Stimulated activated CD4-positive, alpha-beta T cell treated with anti-CD3 and anti-CD28 coated beads, TNF-alpha, amount 100 ng/mL, for 24 hours (primary cell): ENCODE data around the gene GNGT2.
"Not testable (repeated sequence)": the region's sequence is repeated elsewhere in the genome, so short reads cannot be mapped to it uniquely, and the experiment has no call there.

Source experiments
- DNase-seq, 3 experiments: peaks; one replicate each; pipeline ENCODE4 v3.0.0-alpha.2; 2020; ENCODE audit warnings: low read depth in 3 of 3

Gene GNGT2

DNA sequence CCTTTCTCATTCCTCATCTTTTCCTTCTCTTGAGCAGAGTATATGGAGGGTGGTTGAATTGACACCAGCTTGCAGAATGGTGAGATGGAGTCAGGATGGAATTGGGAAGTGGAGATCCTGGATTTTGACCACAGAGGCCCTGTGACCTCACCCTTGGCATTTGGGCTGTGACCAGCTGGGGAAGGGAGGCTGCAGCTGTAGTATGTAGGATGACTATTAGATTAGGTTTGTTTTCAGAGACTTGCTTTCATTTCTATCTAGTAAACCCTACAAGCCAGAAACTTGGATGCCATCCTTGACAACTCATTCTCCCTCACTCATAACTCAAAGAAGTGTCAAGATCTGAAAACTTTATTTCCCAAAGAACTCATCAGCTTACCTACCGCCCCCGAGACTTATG lies 5.9 kb downstream of the GNGT2 start:
- DNase-seq, result no peak

DNA sequence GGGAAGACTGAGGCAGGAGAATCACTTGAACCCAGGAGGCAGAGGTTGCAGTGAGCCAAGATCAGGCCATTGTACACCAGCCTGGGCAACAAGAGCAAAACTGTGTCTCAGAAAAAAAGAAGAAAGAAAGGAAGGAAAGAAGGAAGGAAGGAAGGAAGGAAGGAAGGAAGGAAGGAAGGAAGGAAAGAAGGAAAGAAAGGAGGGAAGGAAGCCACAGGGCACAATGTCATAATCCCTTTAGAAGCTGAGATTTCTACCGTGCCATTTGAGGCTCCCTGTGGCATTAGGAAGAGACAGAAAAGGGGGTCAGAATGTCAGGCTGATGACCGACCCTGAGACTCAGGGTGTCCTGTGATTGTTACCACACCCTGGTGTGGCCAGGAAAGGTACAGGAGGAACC lies 6.6 kb downstream of the GNGT2 start:
- no peak for DNase-seq

DNA sequence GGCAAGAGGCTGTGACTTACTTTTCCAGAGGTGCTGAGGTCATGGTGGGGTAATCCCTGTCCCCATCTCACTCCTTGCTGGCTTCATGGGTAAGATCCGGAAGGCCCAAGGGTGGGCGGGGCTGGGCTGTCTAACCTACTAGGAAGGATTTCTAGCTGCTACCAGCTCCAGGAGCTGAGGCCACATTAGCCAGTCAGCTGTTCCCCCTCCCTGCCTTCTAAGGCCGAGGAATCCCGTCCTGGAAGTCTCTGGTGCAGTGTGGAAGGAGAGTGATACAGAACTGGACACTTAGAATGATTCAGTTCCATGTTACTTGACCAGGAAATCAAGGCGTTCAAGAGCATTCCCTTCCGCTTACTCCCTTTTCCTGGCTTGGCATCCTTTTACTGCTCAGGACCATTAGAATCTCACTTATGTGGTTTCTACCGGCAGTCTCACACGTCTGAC lies 8.9 kb downstream of the GNGT2 start:
- no peak for DNase-seq

DNA sequence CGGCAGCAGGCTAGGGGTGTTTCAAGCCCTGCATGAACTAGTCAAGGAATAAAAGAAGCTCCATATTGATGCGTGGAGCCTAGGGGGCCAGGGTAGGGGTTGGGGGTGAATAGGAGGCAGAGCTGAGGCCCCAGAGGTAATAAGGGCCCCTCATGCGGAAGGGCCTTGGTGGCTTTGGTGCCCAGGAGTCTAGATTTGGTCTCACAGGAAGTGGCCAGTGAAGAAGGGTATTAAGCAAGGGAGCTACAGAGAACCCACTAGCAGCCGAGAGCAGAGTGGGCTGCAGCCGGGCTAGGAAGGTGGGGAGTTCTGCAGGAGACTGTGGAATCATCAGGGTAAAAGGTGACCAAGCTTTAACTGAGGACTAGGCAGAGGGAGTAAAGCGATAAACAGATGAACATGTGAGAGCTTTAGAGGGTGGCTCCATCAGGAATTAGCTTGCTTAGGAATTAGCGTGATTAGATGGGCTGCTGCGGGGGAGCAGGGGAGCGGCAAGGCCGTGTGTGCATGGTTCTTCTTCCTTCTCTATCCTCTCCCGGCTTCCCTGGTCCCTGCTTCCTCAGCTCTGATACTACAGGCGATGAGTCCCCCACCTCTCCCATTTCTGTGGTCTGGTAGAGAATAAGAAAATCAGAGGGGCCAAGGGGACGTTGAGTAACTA lies 9.8 kb downstream of the GNGT2 start:
- DNase-seq, result no peak

DNA sequence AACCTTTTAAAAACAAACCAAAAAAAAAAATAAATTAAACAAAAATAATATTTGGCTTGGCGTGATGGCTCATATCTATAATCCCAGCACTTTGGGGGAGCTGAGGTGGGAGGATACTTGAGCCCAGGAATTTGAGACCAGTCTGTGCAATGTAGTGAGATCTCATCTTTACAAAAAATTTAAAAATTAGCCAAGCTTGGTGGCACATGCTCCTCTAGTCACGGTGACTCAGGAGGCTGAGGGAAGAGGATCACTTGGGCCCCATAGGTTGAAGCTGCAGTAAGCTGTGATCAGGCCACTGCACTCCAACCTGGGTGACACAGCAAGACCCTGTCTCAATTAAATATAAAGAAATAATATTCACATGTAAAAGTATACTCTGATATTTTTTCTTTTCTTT lies 12.2 kb downstream of the GNGT2 start:
- no peak for DNase-seq

DNA sequence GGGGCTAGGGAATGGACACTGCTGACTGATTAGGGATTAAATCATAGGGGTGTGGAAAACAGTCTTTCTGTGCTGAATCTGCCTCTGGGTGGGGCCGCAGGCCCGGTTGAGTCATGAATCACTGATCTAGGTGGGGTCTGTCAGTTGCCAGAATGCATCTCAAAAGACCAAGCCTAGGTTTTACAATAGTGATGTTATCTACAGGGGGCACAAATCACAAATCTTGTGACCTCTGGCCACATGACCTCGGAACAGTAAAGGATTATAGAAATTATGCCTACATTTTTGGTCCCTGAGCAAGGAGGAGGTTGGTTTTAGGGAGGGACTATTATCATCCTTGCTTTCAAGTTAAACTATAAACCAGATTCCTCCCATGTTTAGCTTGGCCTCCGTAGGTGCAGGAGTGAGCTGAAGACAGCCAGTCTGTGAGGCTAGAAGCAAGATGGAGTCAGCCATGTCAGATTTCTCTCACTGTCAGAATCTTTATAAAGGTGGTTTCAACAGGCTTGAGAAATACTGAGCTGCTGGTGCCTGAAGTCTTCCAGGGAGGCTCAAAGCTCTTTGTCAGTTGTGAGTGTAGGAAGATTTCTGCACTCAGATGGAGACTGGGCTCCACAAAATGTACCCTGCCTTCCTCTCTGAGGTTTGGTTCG lies 12.9 kb downstream of the GNGT2 start:
- no peak for DNase-seq

GRCh38 chr17:49196520-49196919 lies 13.9 kb downstream of the GNGT2 start:
- DNase-seq, result no peak

GRCh38 chr17:49195751-49196150 lies 14.6 kb downstream of the GNGT2 start:
- no peak for DNase-seq

DNA sequence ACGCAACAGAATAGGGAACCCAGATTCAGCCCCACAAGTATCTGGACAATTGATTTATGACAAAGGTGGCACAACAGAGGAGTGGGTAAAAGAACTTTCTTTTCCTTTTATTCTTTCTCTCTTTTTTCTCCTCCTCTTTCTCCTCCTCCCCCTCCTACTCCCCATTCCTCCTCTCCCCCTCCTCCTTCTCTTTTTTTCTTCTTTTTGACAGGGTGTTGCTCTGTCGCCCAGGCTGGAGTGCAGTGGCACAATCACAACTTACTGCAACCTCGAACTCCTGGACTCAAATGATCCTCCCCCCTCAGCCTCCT lies 16.1 kb downstream of the GNGT2 start:
- DNase-seq, result no peak

DNA sequence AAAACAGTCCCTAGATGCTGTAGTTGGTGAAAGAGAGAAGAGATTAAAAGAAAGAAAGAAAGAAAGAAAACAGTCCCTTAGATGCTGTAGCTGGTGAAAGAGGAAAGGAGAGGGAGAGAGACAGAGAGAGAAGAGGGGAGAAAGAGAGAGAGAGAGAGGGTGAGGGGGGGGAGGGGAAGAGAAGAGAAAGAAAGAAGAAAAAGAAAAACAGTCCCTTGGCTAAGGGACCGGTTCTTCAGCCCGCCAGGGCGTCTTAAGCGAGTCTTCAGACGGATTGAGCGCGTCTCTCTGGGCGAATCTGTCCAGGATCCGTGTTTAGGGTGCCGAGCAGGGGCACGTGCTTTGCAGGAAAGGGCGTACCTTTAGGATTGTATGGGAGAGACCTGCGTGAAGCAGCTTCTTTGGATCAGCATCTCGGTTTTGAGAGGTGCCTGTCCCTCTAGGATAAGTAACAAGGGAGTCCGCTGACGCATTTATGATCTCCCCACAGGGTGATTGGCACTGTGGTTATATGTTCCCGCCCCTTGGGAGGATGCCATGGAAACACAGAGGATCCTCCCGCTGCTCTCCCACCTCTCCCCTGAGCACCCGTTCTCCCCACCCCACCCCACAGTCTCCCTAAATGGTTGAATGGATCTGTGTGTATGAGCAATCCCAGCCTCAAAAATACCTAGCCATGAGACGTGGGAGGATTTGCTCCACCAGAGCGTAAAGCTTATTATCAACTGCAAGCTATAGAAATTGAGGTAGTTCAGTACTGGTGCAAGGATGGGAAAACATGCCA lies 16.7 kb downstream of the GNGT2 start:
- no peak for DNase-seq

- peak; percentile 85 to 91 (median 87) for DNase-seq
Measured at GRCh38 chr17:49191917-49192741, 18.2 kb downstream of the GNGT2 start.

- no peak for DNase-seq
Measured at GRCh38 chr17:49191409-49191916, 18.9 kb downstream of the GNGT2 start.

DNA sequence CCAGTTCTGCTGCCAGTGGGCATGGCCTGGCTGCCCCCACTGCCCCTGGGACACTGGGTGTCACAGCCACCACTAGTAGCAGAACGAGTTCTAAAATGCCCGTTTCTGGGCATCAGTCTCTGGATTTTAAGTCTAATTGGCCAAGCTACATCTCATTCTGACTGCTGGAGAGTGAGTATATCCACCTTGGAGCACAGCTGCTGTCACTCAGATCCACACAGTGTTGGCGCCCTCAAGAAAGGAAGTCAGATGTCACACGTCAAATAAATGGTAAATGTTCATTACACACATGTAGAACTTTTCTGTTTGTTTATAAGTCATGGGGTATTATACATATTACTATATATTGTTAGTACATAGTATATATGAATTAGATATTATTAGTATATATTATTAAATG lies 19.4 kb downstream of the GNGT2 start:
- no peak for DNase-seq

- no peak for DNase-seq
Measured at GRCh38 chr17:49187301-49187700, 23.1 kb downstream of the GNGT2 start.

DNA sequence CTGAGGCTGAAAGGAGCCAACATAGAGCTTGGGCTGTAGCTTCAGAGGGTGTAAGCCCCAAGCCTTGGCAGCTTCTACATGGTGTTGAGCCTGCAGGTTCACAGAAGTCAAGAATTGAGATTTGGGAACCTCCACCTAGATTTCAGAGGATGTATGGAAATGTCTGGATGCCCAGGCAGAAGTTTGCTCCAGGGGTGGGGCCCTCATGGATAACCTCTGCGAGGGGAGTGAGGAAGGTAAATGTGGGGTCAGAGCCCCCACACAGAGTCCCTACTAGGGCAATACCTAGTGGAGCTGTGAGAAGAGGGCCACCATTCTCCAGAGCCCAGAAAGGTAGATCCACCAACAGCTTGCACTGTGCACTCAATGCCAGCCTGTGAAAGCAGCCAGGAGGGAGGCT lies 25.0 kb downstream of the GNGT2 start:
- DNase-seq, result not testable (repeated sequence)

- not testable (repeated sequence) for DNase-seq
Measured at GRCh38 chr17:49184522-49184921, 25.9 kb downstream of the GNGT2 start.

DNA sequence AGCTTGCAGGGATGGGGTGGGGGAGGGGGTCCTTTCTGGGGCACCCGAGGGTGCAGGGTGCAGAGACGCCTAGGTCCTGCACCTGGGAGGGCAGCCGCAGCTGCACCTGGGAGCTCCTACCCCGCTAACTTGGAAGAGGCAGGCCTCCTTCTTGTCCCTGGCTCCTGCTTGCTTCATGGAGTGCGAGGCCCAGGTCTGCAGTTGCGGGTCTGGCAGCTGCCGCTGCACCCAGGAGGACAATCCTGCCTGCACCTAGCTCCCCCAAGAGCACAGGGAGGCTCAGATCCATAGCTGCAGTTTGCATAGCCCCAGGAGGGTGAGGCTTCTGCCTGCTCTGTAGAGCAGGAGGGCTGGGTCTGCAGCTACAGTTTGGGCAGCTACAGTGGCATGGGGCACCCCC lies 26.6 kb downstream of the GNGT2 start:
- no peak for DNase-seq

- DNase-seq, result no peak
Measured at GRCh38 chr17:49183341-49183740, 27.0 kb downstream of the GNGT2 start.

GRCh38 chr17:49180998-49181635 lies 29.3 kb downstream of the GNGT2 start:
- DNase-seq, result no peak

GRCh38 chr17:49180303-49180702 lies 30.1 kb downstream of the GNGT2 start:
- peak; percentile 42 to 64 (median 42) for DNase-seq

GRCh38 chr17:49175978-49176377 lies 34.4 kb downstream of the GNGT2 start:
- not testable (repeated sequence) for DNase-seq
